OCI-LY1 (cell line): ENCODE data around the gene OTUB1.

Experiments used
- EZH2 ChIP-seq: fragments of 200-600 bp; sonication (generic), shearing (Covaris generic); IDR thresholded peaks from 2 replicates; pipeline ENCODE4 v1.8.0; 2017; ENCODE audit warnings: borderline replicate concordance, mixed run types, mild to moderate bottlenecking, antibody characterized with exemption, low read length, moderate library complexity, mixed read lengths
- TF ChIP-seq, protein P1 (sequence below): fragments of 200-600 bp; sonication (generic), shearing (Covaris generic); IDR thresholded peaks from 2 replicates; pipeline ENCODE4 v1.5.1; 2017; ENCODE audit warnings: mild to moderate bottlenecking, antibody characterized with exemption, low read length, moderate library complexity, mixed read lengths

GRCh38 chr11:63970902-63971301, 15.3 kb upstream of the OTUB1 start:
- TF ChIP-seq, protein P1, sequence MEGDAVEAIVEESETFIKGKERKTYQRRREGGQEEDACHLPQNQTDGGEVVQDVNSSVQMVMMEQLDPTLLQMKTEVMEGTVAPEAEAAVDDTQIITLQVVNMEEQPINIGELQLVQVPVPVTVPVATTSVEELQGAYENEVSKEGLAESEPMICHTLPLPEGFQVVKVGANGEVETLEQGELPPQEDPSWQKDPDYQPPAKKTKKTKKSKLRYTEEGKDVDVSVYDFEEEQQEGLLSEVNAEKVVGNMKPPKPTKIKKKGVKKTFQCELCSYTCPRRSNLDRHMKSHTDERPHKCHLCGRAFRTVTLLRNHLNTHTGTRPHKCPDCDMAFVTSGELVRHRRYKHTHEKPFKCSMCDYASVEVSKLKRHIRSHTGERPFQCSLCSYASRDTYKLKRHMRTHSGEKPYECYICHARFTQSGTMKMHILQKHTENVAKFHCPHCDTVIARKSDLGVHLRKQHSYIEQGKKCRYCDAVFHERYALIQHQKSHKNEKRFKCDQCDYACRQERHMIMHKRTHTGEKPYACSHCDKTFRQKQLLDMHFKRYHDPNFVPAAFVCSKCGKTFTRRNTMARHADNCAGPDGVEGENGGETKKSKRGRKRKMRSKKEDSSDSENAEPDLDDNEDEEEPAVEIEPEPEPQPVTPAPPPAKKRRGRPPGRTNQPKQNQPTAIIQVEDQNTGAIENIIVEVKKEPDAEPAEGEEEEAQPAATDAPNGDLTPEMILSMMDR: no peak
- no peak for TF ChIP-seq EZH2
